ENCODE results near the gene SNTB2.

DNA sequence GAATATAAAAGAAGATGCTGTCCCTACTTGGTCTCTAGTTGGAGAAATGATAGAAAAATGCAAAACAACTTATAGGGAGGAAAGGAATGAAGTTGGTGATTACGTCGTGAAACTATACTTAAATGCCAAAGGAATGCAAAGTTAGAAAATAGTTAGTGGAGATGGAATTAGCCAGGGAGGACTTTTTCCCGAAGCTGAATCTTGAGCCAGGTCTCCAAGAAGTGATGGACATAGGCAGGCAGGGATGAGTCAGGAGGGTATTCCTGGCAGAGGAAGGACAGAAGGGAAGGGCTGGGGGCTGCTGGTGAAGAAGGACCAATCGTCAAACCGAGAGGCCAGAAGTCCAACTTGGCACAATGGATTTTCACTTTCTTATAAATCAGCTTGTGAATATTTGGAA is 1.8 kb downstream of the SNTB2 start:
- TF ChIP-seq, protein P1, sequence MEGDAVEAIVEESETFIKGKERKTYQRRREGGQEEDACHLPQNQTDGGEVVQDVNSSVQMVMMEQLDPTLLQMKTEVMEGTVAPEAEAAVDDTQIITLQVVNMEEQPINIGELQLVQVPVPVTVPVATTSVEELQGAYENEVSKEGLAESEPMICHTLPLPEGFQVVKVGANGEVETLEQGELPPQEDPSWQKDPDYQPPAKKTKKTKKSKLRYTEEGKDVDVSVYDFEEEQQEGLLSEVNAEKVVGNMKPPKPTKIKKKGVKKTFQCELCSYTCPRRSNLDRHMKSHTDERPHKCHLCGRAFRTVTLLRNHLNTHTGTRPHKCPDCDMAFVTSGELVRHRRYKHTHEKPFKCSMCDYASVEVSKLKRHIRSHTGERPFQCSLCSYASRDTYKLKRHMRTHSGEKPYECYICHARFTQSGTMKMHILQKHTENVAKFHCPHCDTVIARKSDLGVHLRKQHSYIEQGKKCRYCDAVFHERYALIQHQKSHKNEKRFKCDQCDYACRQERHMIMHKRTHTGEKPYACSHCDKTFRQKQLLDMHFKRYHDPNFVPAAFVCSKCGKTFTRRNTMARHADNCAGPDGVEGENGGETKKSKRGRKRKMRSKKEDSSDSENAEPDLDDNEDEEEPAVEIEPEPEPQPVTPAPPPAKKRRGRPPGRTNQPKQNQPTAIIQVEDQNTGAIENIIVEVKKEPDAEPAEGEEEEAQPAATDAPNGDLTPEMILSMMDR (IDR thresholded peaks at IDR 0.05) = no peak
- no peak for TF ChIP-seq YY1 (IDR thresholded peaks at IDR 0.05; ENCODE audit: low read depth)
- no peak for TF ChIP-seq RFX5 (IDR thresholded peaks at IDR 0.05; ENCODE audit: low read length)

Data from SK-N-SH (cell line).